Measurements from ENCODE around the gene DDX1.
"Not testable (repeated sequence)": the region's sequence is repeated elsewhere in the genome, so short reads cannot be mapped to it uniquely, and the experiment has no call there.

DDX1 gene

DNA sequence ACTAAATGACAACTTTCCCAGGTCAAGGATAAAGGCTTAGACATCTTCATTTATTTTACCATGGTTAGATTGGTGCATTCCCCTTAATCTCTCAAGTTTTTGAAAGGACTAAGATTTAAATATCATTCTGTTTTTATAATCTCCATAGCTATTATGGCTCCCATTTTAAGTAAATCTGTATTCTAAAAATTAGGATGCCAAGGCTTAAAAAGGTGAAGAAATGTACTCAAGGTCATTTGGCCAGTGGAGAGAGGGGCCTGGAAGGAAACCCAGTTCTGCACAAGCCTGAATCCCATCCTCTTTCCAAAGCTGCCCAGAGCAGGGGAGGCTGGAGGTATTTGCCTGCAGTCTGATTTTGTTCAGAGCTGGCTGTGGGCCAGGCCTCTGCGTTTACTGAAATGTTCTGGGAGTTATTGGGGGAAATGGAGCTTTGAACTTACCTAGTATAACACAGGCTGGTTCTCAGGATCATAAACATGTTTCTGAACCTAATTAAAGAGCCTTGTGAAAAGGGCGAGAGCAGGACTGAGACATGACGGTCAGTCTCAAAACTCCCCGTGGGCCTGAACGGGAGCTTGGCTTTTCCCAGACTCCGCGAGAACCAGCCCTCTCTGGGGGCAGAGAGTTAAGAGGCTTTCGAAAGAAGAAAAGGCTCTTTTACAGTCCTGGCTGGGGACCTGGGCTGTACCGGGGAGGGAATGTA is 85.6 kb downstream of the DDX1 start:
- no peak for FAIRE-seq

DNA sequence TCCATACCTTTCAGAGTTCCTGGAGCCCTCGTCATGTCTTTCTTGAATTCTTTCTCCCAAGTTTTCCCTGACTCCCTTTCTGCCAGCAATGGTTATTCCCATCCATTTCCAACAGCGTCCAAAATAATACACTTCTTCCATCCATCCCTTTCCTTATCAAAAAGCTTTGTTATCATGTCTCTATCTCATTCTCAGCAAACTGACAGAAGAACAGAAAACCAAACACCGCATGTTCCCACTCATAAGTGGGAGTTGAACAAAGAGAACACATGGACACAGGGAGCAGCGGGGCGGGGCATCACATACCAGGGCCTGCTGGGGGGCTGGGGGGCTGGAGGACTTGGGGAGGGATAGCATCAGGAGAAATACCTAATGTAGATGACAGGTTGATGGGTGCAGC is 86.7 kb downstream of the DDX1 start:
- FAIRE-seq, result no peak

DNA sequence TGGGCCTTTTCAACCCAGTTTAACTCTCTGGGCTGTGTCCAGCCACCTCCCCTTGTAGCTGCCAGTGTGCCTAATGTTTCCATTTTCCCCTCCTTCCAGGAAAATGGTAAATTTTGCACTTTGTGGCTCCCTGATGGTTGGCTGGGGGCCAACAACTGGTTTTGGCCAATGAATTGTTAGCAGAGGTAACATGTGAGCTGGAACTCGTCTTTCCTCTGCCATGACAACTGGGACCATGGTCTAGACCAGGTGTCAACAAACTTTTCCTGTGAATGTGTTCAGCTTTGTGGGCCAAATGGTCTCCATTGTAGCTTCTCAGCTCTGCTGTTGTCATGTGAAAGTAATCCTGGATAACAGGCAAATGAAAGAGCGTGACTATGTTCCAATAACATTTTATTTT is 87.2 kb downstream of the DDX1 start:
- no peak for FAIRE-seq

DNA sequence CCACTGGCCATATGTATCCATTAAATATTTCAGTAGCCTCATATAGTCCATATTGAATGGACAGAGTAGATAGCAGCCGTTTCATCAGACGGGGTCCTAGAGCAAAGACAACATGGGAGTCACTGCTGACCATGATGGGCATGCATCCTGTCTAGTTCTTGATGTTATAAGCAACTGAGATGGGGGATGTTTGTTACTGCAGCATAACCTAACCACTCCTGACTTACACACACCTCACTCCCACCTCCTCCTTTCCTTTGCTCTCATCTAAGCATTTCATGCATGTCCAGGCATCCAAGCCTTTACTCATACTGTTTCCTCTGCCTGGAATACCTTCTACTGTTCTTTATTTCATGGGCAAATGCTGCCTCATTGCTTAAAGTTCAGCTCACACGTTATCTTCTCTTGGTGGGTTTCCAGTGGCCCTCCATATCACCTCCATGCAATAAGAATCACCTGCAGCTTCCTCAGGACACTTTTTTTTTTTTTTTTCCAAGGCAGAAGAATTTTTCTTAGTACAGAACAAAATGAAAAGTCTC is 87.8 kb downstream of the DDX1 start:
- no peak for FAIRE-seq

DNA sequence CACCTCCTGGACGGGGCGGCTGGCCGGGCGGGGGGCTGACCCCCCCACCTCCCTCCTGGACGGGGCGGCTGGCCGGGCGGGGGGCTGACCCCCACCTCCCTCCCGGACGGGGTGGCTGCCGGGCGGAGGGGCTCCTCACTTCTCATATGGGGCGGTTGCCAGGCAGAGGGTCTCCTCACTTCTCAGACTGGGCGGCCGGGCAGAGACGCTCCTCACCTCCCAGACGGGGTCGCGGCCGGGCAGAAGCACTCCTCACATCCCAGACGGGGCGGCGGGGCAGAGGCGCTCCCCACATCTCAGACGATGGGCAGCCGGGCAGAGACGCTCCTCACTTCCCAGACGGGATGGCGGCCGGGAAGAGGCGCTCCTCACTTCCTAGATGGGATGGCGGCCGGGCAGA is 88.5 kb downstream of the DDX1 start:
- FAIRE-seq, result not testable (repeated sequence)
